Mesothelial cell of epicardium (in vitro differentiated cells): ENCODE results near the gene ANK3. TPM values are rescaled to one million over a fixed set of nuclear protein-coding genes. Genes with fewer than 3 reads are reported as not detected.
A peak's percentile ranks its signal among the peaks of the same experiment; 100 is the strongest.

Source experiments
- DNase-seq, 2 experiments: peaks; one replicate each; pipeline ENCODE4 v3.0.0; 2021; ENCODE audit warnings: low spot score in 2 of 2; ENCODE audit not compliant: unreplicated experiment in 2 of 2
- H3K27ac Mint-ChIP-seq: 2 replicates; pipeline ENCODE4 v1.8.0; 2021; ENCODE audit warnings: mixed read lengths
- H3K27me3 Mint-ChIP-seq: 2 replicates; pipeline ENCODE4 v1.8.0; 2021; ENCODE audit warnings: low read depth, mixed read lengths
- H3K36me3 Mint-ChIP-seq: 2 replicates; pipeline ENCODE4 v1.8.0; 2021; ENCODE audit warnings: mixed read lengths
- H3K4me1 Mint-ChIP-seq: 2 replicates; pipeline ENCODE4 v1.8.0; 2021; ENCODE audit warnings: mixed read lengths
- H3K4me3 Mint-ChIP-seq: 2 replicates; pipeline ENCODE4 v1.8.0; 2021; ENCODE audit warnings: mild to moderate bottlenecking, moderate library complexity, mixed read lengths
- H3K9me3 Mint-ChIP-seq: 2 replicates; pipeline ENCODE4 v1.8.0; 2021; ENCODE audit warnings: mixed read lengths
- CTCF ChIP-seq: fragments of 200-600 bp; sonication (generic); IDR thresholded peaks from one replicate; pipeline ENCODE4 v1.5.0; 2021; ENCODE audit warnings: antibody characterized with exemption; ENCODE audit not compliant: unreplicated experiment
- total RNA-seq: library from RNA; stranded (reverse); gene quantifications from 3 replicates; pipeline ENCODE4 v1.2.1, GENCODE V29; 2021

ANK3 gene
- total RNA-seq, 1 donor from 2014 or later: 242 TPM

GRCh38 chr10:60304829-60305379 is 84.8 kb downstream of the ANK3 start:
- DNase-seq: no peak
- peak overlapping the region; percentile 79 for H3K27ac Mint-ChIP-seq
- H3K4me3 Mint-ChIP-seq: no peak overlapping the region
- TF ChIP-seq CTCF: no peak
- peaks cover 42% of the 10 kb centered on the region for H3K4me1 Mint-ChIP-seq
- H3K27me3 Mint-ChIP-seq: no peaks in the 10 kb centered on the region
- peaks cover 6% of the 10 kb centered on the region for H3K9me3 Mint-ChIP-seq
- peaks cover 8% of the 10 kb centered on the region for H3K36me3 Mint-ChIP-seq

- H3K27ac Mint-ChIP-seq: peak overlapping the region; percentile 7
- no peak for TF ChIP-seq CTCF
- no peaks in the 10 kb centered on the region for H3K27me3 Mint-ChIP-seq
- peaks cover 8% of the 10 kb centered on the region for H3K36me3 Mint-ChIP-seq
- peaks cover 40% of the 10 kb centered on the region for H3K4me1 Mint-ChIP-seq
- peaks cover 6% of the 10 kb centered on the region for H3K9me3 Mint-ChIP-seq
- no peak for DNase-seq
- no peak overlapping the region for H3K4me3 Mint-ChIP-seq
These were observed 85.9 kb downstream of the ANK3 start for GRCh38 chr10:60303778-60304177.

- Mint-ChIP-seq H3K27me3 (no peaks in the 10 kb centered on the region), H3K4me3 (peak overlapping the region; percentile 30), H3K27ac (peak overlapping the region; percentile 87), H3K9me3 (peaks cover 6% of the 10 kb centered on the region), H3K36me3 (peaks cover 5% of the 10 kb centered on the region), H3K4me1 (peaks cover 39% of the 10 kb centered on the region)
- no peak for DNase-seq
- no peak for TF ChIP-seq CTCF
These were observed 89.5 kb downstream of the ANK3 start for GRCh38 chr10:60299961-60300883.

- no peak for TF ChIP-seq CTCF
- H3K4me1 Mint-ChIP-seq: peaks cover 38% of the 10 kb centered on the region
- H3K27me3 Mint-ChIP-seq: no peaks in the 10 kb centered on the region
- peaks cover 5% of the 10 kb centered on the region for H3K36me3 Mint-ChIP-seq
- peak overlapping the region; percentile 50 for H3K27ac Mint-ChIP-seq
- H3K4me3 Mint-ChIP-seq: no peak overlapping the region
- H3K9me3 Mint-ChIP-seq: peaks cover 6% of the 10 kb centered on the region
- DNase-seq: no peak
These were observed 90.3 kb downstream of the ANK3 start for GRCh38 chr10:60299390-60299778.

GRCh38 chr10:60298408-60299389 is 91.0 kb downstream of the ANK3 start:
- Mint-ChIP-seq H3K9me3 (peaks cover 6% of the 10 kb centered on the region), H3K4me3 (peak overlapping the region; percentile 17), H3K4me1 (peaks cover 42% of the 10 kb centered on the region), H3K27me3 (no peaks in the 10 kb centered on the region), H3K27ac (peak overlapping the region; percentile 55), H3K36me3 (peaks cover 5% of the 10 kb centered on the region)
- TF ChIP-seq CTCF: no peak
- DNase-seq: no peak
